Smooth muscle cell (in vitro differentiated cells): Measurements from ENCODE around the gene THRB. TPM values are rescaled to one million over a fixed set of nuclear protein-coding genes. Genes with fewer than 3 reads are reported as not detected.

ENCODE experiments used
- DNase-seq: peaks from one replicate; lab custom pipeline; 2025; ENCODE audit not compliant: unreplicated experiment; lab: John Stamatoyannopoulos, UW
- H2AFZ ChIP-seq: fragments of 200-600 bp; sonication (generic); 2 replicates; pipeline ENCODE4 v1.6.0; 2016; ENCODE audit warnings: antibody characterized with exemption, low read depth, mild to moderate bottlenecking
- H3F3A ChIP-seq: fragments of 200-600 bp; sonication (generic); 2 replicates; pipeline ENCODE4 v1.6.0; 2017; ENCODE audit warnings: antibody characterized with exemption, low read depth
- H3K27ac ChIP-seq: fragments of 200-600 bp; sonication (generic); 2 replicates; pipeline ENCODE4 v1.5.1; 2016; ENCODE audit warnings: low read depth, mild to moderate bottlenecking
- H3K27me3 ChIP-seq: fragments of 200-600 bp; sonication (generic); 2 replicates; pipeline ENCODE4 v1.6.1; 2016; ENCODE audit warnings: low read depth, mild to moderate bottlenecking
- H3K36me3 ChIP-seq: fragments of 200-600 bp; sonication (generic); 2 replicates; pipeline ENCODE4 v1.5.1; 2016; ENCODE audit warnings: low read depth
- H3K4me1 ChIP-seq: fragments of 200-600 bp; sonication (generic); 2 replicates; pipeline ENCODE4 v1.5.1; 2016; ENCODE audit warnings: low read depth
- H3K4me2 ChIP-seq: fragments of 200-600 bp; sonication (generic); 2 replicates; pipeline ENCODE4 v1.6.0; 2016; ENCODE audit warnings: mild to moderate bottlenecking
- H3K4me3 ChIP-seq: fragments of 200-600 bp; sonication (generic); 2 replicates; pipeline ENCODE4 v1.5.1; 2016; ENCODE audit warnings: mild to moderate bottlenecking
- H3K79me2 ChIP-seq: fragments of 200-600 bp; sonication (generic); 2 replicates; pipeline ENCODE4 v1.6.0; 2016; ENCODE audit warnings: low read depth, mild to moderate bottlenecking
- H3K9ac ChIP-seq: fragments of 200-600 bp; sonication (generic); 2 replicates; pipeline ENCODE4 v1.6.0; 2016; ENCODE audit warnings: low read depth
- H3K9me3 ChIP-seq: fragments of 200-600 bp; sonication (generic); replicated peaks from 2 replicates; pipeline ENCODE4 v1.5.1; 2016; ENCODE audit warnings: low read depth
- H4K20me1 ChIP-seq: fragments of 200-600 bp; sonication (generic); 2 replicates; pipeline ENCODE4 v1.6.0; 2016; ENCODE audit warnings: low read depth
- WGBS: methylation state at CpG from one replicate; pipeline ENCODE4 v1.1.7; 2016; ENCODE audit warnings: low lambda C conversion rate; 5-methylcytosine and 5-hydroxymethylcytosine counted together
- polyA plus RNA-seq: library from polyadenylated mRNA; unstranded; fragments of >200 nt; fragmentation: Nextera tagmentation; extraction: Ambion mirVana; gene quantifications from 2 replicates; pipeline ENCODE4 v1.2.1, GENCODE V29; 2016
- total RNA-seq: library from RNA; depleted of rRNA; stranded (reverse); fragments of >200 nt; gene quantifications from 2 replicates; pipeline ENCODE4 v1.2.3, GENCODE V29; 2014
- TF ChIP-seq, protein P1 (sequence below): fragments of 200-600 bp; sonication (generic); IDR thresholded peaks from 2 replicates; pipeline ENCODE4 v1.5.1; 2017; ENCODE audit warnings: borderline replicate concordance, mild to moderate bottlenecking, antibody characterized with exemption; ENCODE audit not compliant: insufficient read depth, poor library complexity, severe bottlenecking

The THRB gene
- total and polyA plus RNA-seq, 2 experiments from 2014 or later, result 5.6 to 43.8 TPM

DNA sequence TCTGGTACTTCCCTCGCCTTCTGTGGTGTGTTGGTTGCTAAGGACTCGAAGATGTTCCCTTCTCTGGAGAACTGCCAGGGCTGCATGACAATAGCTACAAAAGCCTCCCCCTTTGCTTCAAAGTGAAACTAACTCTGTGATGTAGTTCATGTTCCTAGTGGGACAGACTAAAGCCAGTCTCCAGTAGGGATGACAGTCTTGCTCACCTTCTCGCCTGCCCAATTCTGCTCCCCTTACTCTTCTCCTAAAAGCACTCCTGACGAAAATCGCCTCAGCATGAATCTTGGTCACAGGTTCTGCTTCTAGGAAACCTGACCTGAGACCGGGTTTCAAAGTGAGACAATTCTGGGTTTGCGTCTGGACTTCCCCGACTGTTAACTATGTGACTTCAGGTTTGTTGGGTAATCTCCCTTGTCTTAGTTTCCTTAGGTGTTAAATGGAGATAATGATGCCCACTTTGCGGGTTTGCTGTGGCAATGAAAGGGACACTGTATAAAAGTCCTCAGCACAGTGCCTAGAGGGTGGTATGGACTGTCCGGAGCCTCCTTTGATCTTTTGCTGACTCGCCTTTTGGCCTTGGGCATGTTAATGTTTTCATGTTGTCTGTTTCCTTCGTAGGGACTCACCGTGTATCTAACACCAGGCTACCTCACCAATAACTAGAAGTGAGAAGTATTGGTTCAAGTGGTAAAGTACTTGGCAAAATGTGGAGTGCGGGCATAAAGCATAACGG, 24.9 kb upstream of the THRB start:
- no peak for DNase-seq
- Histone ChIP-seq H2AFZ (no peak overlapping the region), H3F3A (peaks cover 14% of the 10 kb centered on the region), H3K27ac (no peak overlapping the region), H3K4me3 (peak overlapping the region; percentile 2), H3K9me3 (no peaks in the 10 kb centered on the region), H3K4me2 (peak overlapping the region; percentile 70), H4K20me1 (no peaks in the 10 kb centered on the region), H3K79me2 (no peaks in the 10 kb centered on the region), H3K9ac (no peak overlapping the region), H3K36me3 (no peaks in the 10 kb centered on the region), H3K27me3 (peaks cover 57% of the 10 kb centered on the region), H3K4me1 (peaks cover 4% of the 10 kb centered on the region)
- TF ChIP-seq, protein P1, sequence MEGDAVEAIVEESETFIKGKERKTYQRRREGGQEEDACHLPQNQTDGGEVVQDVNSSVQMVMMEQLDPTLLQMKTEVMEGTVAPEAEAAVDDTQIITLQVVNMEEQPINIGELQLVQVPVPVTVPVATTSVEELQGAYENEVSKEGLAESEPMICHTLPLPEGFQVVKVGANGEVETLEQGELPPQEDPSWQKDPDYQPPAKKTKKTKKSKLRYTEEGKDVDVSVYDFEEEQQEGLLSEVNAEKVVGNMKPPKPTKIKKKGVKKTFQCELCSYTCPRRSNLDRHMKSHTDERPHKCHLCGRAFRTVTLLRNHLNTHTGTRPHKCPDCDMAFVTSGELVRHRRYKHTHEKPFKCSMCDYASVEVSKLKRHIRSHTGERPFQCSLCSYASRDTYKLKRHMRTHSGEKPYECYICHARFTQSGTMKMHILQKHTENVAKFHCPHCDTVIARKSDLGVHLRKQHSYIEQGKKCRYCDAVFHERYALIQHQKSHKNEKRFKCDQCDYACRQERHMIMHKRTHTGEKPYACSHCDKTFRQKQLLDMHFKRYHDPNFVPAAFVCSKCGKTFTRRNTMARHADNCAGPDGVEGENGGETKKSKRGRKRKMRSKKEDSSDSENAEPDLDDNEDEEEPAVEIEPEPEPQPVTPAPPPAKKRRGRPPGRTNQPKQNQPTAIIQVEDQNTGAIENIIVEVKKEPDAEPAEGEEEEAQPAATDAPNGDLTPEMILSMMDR, result no peak
- WGBS, result 50% methylated on average over 15 of the region's 15 CpGs

DNA sequence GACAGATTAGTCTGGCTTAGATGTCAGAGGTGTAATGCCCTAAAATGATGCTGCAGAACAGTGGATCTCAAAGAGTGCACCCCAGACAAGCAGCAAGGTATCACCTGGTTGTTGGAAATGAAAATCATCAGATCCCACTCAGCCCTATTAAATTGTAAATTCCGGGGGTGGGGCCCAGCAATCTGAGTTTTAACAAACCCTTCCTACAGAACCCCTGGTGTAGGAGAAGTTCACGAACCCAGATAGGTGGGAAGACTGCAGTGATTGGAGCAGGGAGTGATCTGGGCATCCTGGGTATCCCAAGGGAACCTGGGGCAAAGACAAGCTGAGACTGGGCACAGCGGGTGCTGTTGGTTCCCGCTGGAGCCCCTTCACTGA, 24.3 kb upstream of the THRB start:
- 35% methylated on average over 4 of the region's 4 CpGs for WGBS
- no peak overlapping the region for H3K27ac ChIP-seq

GRCh38 chr3:24514119-24514518, 19.5 kb upstream of the THRB start:
- TF ChIP-seq, protein P1, result no peak
- WGBS, result 56% methylated on average over 4 of the region's 4 CpGs

More for the DNA sequence above, 24.3 kb upstream of the THRB start:
- Histone ChIP-seq H4K20me1 (no peaks in the 10 kb centered on the region), H3K79me2 (no peaks in the 10 kb centered on the region), H3K36me3 (no peaks in the 10 kb centered on the region), H3K9ac (no peak overlapping the region), H3K4me2 (peak overlapping the region; percentile 70), H3K4me3 (peak overlapping the region; percentile 2), H3K9me3 (no peaks in the 10 kb centered on the region), H3F3A (peaks cover 13% of the 10 kb centered on the region), H3K27me3 (peaks cover 52% of the 10 kb centered on the region), H2AFZ (no peak overlapping the region), H3K4me1 (peaks cover 4% of the 10 kb centered on the region)
- DNase-seq, result no peak
- TF ChIP-seq, protein P1, result no peak

DNA sequence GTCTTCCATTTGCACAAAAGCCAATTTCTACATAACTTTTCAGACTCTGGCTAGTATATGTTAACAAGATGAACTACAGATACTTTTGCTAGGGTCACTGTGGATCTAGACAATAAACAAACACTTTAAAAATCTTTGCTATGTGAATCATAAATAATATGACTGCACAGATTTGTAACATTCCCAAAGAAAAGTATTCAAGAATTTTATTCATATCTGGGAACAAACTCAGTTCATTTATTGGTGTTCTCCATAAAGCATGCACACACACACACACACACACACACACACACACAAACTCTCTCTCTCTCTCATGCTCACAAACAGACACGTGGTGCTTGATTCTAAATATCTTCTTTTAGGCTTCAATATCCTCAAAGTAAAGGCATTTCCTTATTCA, 18.8 kb upstream of the THRB start:
- no peaks in the 10 kb centered on the region for H3K9me3 ChIP-seq
- DNase-seq, result no peak
- whole genome bisulfite sequencing, result 61% methylated on average over 1 of the region's 1 CpG

More at GRCh38 chr3:24514119-24514518, 19.5 kb upstream of the THRB start:
- H3K9ac ChIP-seq, result no peak overlapping the region
- no peaks in the 10 kb centered on the region for H4K20me1 ChIP-seq
- no peak for DNase-seq
- H3F3A ChIP-seq, result no peaks in the 10 kb centered on the region
- no peaks in the 10 kb centered on the region for H3K79me2 ChIP-seq
- no peaks in the 10 kb centered on the region for H3K4me1 ChIP-seq
- H3K4me2 ChIP-seq, result no peak overlapping the region
- peaks cover 30% of the 10 kb centered on the region for H3K27me3 ChIP-seq
- H3K9me3 ChIP-seq, result no peaks in the 10 kb centered on the region
- no peaks in the 10 kb centered on the region for H3K36me3 ChIP-seq
- no peak overlapping the region for H2AFZ ChIP-seq
- H3K4me3 ChIP-seq, result no peak overlapping the region
- H3K27ac ChIP-seq, result no peak overlapping the region

More for the DNA sequence above, 18.8 kb upstream of the THRB start:
- Histone ChIP-seq H2AFZ (no peak overlapping the region), H3K9ac (no peak overlapping the region), H3K4me3 (no peak overlapping the region), H3K36me3 (no peaks in the 10 kb centered on the region), H3K4me2 (no peak overlapping the region), H3F3A (no peaks in the 10 kb centered on the region), H3K4me1 (no peaks in the 10 kb centered on the region), H3K27me3 (peaks cover 23% of the 10 kb centered on the region), H3K27ac (no peak overlapping the region), H3K79me2 (no peaks in the 10 kb centered on the region), H4K20me1 (no peaks in the 10 kb centered on the region)
- TF ChIP-seq, protein P1, result no peak
